Measurements from ENCODE around the gene TRAPPC2L.

Gene TRAPPC2L

GRCh38 chr16:88856828-88857727, at the start of gene TRAPPC2L, which contains the start of gene GALNS:
TRAPPC2L (plus strand) TSS chr16:88857127; CDS start chr16:88857151, 24 bp downstream.
GALNS (minus strand) TSS chr16:88856947; CDS start chr16:88856877, 70 bp downstream.
- H3K4me3 ChIP-seq (ENCODE audit: low read depth, low read length): peak within 1 kb of the TSS; percentile 99
- peak; percentile 98 for DNase-seq (ENCODE audit: low read depth)
- no peak for TF ChIP-seq CTCF (IDR thresholded peaks at IDR 0.05; ENCODE audit: insufficient read depth, low read depth, low read length, missing control alignments)

DNA sequence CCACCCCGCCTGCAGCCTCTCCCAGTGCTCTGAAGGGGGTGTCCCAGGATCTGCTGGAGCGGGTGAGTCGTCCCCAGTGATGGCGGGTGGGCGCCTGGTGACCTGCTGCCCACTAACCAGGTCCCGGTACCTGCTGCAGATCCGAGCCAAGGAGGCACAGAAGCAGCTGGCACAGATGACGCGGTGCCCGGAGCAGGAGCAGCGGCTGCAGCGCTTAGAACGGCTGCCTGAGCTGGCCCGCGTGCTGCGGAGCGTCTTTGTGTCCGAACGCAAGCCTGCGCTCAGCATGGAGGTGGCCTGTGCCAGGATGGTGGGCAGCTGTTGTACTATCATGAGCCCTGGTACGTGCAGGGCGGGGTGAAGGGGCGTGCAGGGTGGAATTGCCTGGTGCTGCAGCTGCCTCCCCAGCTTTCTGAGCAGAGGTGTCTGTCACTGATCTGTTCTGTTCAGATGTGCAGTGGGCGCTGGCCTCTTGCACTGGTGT, 49.7 kb upstream of the TRAPPC2L start:
- no peak overlapping the region for H3K4me3 ChIP-seq (ENCODE audit: low read depth, low read length)
- DNase-seq (ENCODE audit: low read depth): no peak
- no peak for TF ChIP-seq CTCF (IDR thresholded peaks at IDR 0.05; ENCODE audit: insufficient read depth, low read depth, low read length, missing control alignments)

DNA sequence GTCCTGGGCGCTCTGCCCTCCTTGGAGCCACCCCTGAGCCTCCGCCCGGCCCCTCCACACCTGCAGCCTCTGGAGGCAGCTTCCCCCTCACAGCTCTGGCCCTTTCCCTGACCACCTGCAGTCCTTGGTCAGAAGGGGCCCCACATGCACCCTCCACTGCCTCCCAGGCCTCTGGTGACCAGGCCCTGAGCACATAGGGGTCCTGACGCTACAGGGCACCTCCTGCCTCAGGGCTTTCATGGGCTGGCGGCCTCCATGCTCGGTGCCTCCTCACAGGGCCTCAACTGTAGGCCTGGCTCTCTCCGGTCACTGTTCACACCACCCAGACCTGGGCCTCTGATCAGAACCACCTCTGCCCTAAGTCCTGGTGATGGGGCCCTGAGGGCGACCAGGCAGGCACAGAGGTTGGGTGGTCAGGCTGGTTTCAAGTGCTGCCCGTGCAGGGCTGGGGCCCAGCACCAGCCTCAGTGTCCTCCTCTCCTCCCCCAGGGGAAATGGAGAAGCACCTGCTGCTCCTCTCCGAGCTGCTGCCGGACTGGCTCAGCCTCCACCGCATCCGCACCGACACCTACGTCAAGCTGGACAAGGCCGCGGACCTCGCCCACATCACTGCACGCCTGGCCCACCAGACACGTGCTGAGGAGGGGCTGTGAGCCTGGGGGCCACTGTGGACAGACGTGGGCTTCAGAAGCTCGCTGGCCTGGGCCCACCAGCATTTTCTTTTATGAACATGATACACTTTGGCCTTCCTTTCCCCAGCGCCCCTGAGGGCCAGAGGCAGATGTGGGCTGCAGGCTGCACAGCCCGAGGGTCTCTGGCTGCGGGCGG, 49.1 kb upstream of the TRAPPC2L start:
- TF ChIP-seq CTCF (IDR thresholded peaks at IDR 0.05; ENCODE audit: insufficient read depth, low read depth, low read length, missing control alignments): no peak
- no peak for DNase-seq (ENCODE audit: low read depth)
- no peak overlapping the region for H3K4me3 ChIP-seq (ENCODE audit: low read depth, low read length)

DNA sequence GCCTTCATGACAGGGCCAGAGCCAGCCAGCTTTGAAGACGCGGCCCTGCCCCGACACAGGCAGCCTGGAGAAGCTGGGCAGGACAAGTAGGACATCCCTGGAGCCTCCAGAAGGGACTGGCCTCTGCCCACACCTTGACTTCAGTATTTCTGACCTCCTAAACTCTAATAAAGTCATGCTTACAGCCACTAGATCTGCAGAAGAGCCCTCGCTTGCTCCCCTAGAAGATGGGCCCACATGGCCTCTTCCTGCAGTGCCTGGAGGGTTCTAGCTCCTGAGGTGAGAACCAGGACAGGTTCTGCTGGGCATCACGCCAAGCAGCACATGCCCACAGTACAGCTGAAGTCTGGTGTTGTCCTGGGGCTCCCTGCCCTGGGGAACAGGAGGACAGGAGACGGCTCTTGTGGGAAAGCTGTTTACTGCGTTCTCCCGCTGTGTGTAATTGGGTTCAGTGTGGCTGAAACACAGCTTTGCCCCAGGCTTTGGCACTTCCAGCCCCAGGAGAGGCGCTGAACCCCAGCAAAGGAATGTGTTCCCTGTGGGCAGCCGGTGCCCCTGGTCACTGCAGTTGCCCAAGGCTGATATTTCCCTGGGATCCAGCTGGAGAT, 47.8 kb upstream of the TRAPPC2L start:
- peak; percentile 28 for DNase-seq (ENCODE audit: low read depth)
- H3K4me3 ChIP-seq (ENCODE audit: low read depth, low read length): no peak overlapping the region
- TF ChIP-seq CTCF (IDR thresholded peaks at IDR 0.05; ENCODE audit: insufficient read depth, low read depth, low read length, missing control alignments): no peak

DNA sequence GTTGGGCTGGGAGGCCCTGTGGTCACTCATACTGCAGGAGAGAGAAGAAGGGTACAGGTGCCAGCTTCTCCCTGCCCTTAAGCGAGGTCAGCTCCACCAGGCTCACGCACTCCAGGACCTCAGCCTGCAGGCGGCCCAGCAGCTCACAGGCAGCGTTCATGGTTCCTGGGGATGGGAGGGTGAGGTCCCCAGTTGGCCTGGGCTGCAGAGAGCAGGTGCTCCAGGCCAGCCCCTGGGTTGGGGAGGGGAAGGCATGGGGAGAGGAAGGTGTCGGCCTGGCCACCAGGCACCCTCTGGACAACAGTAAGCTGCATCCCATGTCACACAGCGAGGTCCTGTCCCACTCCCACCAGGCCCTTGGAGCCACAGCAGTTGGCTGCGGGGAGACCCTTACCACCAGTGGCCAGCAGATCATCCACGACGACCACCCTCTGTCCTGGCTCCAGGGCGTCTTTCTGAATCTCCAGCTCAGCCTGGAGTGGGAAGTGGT, 47.2 kb upstream of the TRAPPC2L start:
- peak overlapping the region; percentile 88 for H3K4me3 ChIP-seq (ENCODE audit: low read depth, low read length)

More for the DNA sequence above, 47.2 kb upstream of the TRAPPC2L start:
- no peak for TF ChIP-seq CTCF (IDR thresholded peaks at IDR 0.05; ENCODE audit: insufficient read depth, low read depth, low read length, missing control alignments)
- DNase-seq (ENCODE audit: low read depth): peak; percentile 38

Measured in GM12865 (cell line).